AG04450 (cell line): Measurements from ENCODE around the gene EPN2. TPM values are rescaled to one million over a fixed set of nuclear protein-coding genes. Genes with fewer than 3 reads are reported as not detected.
"Not testable (repeated sequence)": the region's sequence is repeated elsewhere in the genome, so short reads cannot be mapped to it uniquely, and the experiment has no call there.

Experiments
- CTCF ChIA-PET: fragments of 300-600, 350-600 bp; formaldehyde crosslinking; extraction: SDS; loops from one replicate; lab custom pipeline; 2022; ENCODE audit warnings: antibody characterized with exemption, inconsistent platforms; lab: Charles Lee
- POLR2A ChIA-PET: fragments of 350-600 bp; formaldehyde crosslinking; extraction: SDS; loops from one replicate; lab custom pipeline; 2021; ENCODE audit warnings: antibody characterized with exemption, inconsistent platforms; lab: Yijun Ruan, JAX
- DNase-seq: peaks from one replicate; pipeline ENCODE4 v3.0.0-alpha.2; 2011; ENCODE audit warnings: low read depth, low spot score
- H3K27ac ChIP-seq: one replicate; pipeline ENCODE4 v1.5.1; 2012; ENCODE audit warnings: low read depth, low read length, control low read depth
- H3K27me3 ChIP-seq: one replicate; pipeline ENCODE4 v1.6.0; 2012; ENCODE audit warnings: low read length; ENCODE audit not compliant: control insufficient read depth, insufficient read depth
- H3K4me3 ChIP-seq: 2 replicates; pipeline ENCODE4 v1.5.1; 2011; ENCODE audit warnings: mild to moderate bottlenecking, low read depth, low read length, control low read depth
- H3K9me3 ChIP-seq: 2 replicates; pipeline ENCODE4 v1.5.1; 2012; ENCODE audit warnings: low read length; ENCODE audit not compliant: control insufficient read depth, insufficient read depth
- CTCF ChIP-seq: IDR thresholded peaks from 2 replicates; pipeline ENCODE4 v1.5.1; 2011; ENCODE audit warnings: low read depth, low read length, control low read depth, inconsistent platforms
- polyA plus RNA-seq: library from polyadenylated mRNA; depleted of rRNA; stranded (reverse); fragments of >200 nt; gene quantifications from 2 replicates; pipeline ENCODE4 v1.2.3, GENCODE V29; 2011

EPN2 gene
- polyA plus RNA-seq, 1 experiment, result 27.9 TPM

- POLR2A ChIA-PET, H3K4me3 ChIP-seq, CTCF ChIA-PET, H3K9me3 ChIP-seq, H3K27me3 ChIP-seq, H3K27ac ChIP-seq, DNase-seq: not testable (repeated sequence)
Measured at GRCh38 chr17:19219384-19219783, 17.8 kb upstream of the EPN2 start.

GRCh38 chr17:19220195-19220594, 17.0 kb upstream of the EPN2 start:
- POLR2A ChIA-PET, H3K27me3 ChIP-seq, H3K9me3 ChIP-seq, CTCF ChIA-PET, H3K27ac ChIP-seq, H3K4me3 ChIP-seq, DNase-seq: not testable (repeated sequence)

GRCh38 chr17:19226610-19227588, 10.3 kb upstream of the EPN2 start:
- H3K9me3 ChIP-seq, H3K27me3 ChIP-seq, POLR2A ChIA-PET, DNase-seq, CTCF ChIA-PET, H3K4me3 ChIP-seq, H3K27ac ChIP-seq: not testable (repeated sequence)

- DNase-seq, H3K27me3 ChIP-seq, POLR2A ChIA-PET, H3K4me3 ChIP-seq, H3K9me3 ChIP-seq, CTCF ChIA-PET, H3K27ac ChIP-seq: not testable (repeated sequence)
Measured at GRCh38 chr17:19234676-19235075, 2.5 kb upstream of the EPN2 start.

GRCh38 chr17:19236351-19237138, 621 bp upstream of the EPN2 start:
- POLR2A ChIA-PET, H3K27ac ChIP-seq, H3K9me3 ChIP-seq, H3K27me3 ChIP-seq, H3K4me3 ChIP-seq, DNase-seq, CTCF ChIA-PET: not testable (repeated sequence)

- CTCF ChIA-PET, result no interaction called here
Measured at GRCh38 chr17:19237389-19238166, 412 bp downstream of the EPN2 start.

More at GRCh38 chr17:19237389-19238166, 412 bp downstream of the EPN2 start:
- peak overlapping the region; percentile 39 for H3K27ac ChIP-seq
- TF ChIP-seq CTCF, result no peak
- DNase-seq, result no peak
- peak overlapping the region; percentile 94 for H3K4me3 ChIP-seq
- no peaks in the 10 kb centered on the region; the same call in 1 of the 2 replicates for H3K9me3 ChIP-seq
- POLR2A ChIA-PET, result interaction anchor here (0.5 to 1.2 kb wide), 2 partner anchors 11 to 63 kb away, joined by 3 to 4 read pairs; no protein-coding TSS in a partner anchor
- H3K27me3 ChIP-seq, result no peaks in the 10 kb centered on the region
